ENCODE data around the gene PHF11. TPM values are rescaled to one million over a fixed set of nuclear protein-coding genes. Genes with fewer than 3 reads are reported as not detected.

The PHF11 gene
- total RNA-seq, 1 donor from 2014 or later, result 148 TPM

- DNase-seq (no peak), ATAC-seq (ENCODE audit: low read depth) (no peak)
- Mint-ChIP-seq H3K9me3 (no peaks in the 10 kb centered on the region), H3K27ac (no peak overlapping the region), H3K4me1 (peaks cover 43% of the 10 kb centered on the region), H3K36me3 (ENCODE audit: low read depth) (peaks cover 36% of the 10 kb centered on the region), H3K4me3 (no peak overlapping the region), H3K27me3 (no peaks in the 10 kb centered on the region)
- ChIA-PET CTCF (no interaction called here), POLR2A (interaction anchor here (3.6 kb wide), 1 partner anchor 9 kb away, joined by 30 read pairs; the partner anchor contains the start of genes CAB39L and SETDB2)
- intact Hi-C loops (cut with micrococcal nuclease), result no loop called here
- no peak for TF ChIP-seq CTCF (IDR thresholded peaks at IDR 0.05)
Observed at GRCh38 chr13:49452725-49453457, 42.9 kb upstream of the PHF11 start.

- Mint-ChIP-seq H3K36me3 (ENCODE audit: low read depth) (peaks cover 42% of the 10 kb centered on the region), H3K4me1 (peaks cover 37% of the 10 kb centered on the region), H3K9me3 (no peaks in the 10 kb centered on the region), H3K27me3 (no peaks in the 10 kb centered on the region), H3K4me3 (no peak overlapping the region), H3K27ac (no peak overlapping the region)
- no peak for TF ChIP-seq CTCF (IDR thresholded peaks at IDR 0.05)
- intact Hi-C loops (cut with micrococcal nuclease), result no loop called here
- ChIA-PET POLR2A (interaction anchor here (3.6 kb wide), 1 partner anchor 9 kb away, joined by 30 read pairs; the partner anchor contains the start of genes CAB39L and SETDB2), CTCF (no interaction called here)
- ATAC-seq (ENCODE audit: low read depth) (no peak), DNase-seq (no peak)
Observed at GRCh38 chr13:49453465-49453864, 42.3 kb upstream of the PHF11 start.

- peaks cover 27% of the 10 kb centered on the region for H3K4me1 Mint-ChIP-seq
- ChIA-PET CTCF (interaction anchor here (1.2 kb wide), 1 partner anchor 152 kb away, joined by 3 read pairs; no protein-coding TSS in a partner anchor), POLR2A (interaction anchor here (0.7 to 3.6 kb wide), 4 partner anchors 8 to 41 kb away, joined by 3 to 30 read pairs (median 4); partner anchors contain the start of genes CAB39L, PHF11 and SETDB2)
- DNase-seq, result no peak
- peaks cover 35% of the 10 kb centered on the region for H3K36me3 Mint-ChIP-seq (ENCODE audit: low read depth)
- no peaks in the 10 kb centered on the region for H3K9me3 Mint-ChIP-seq
- H3K4me3 Mint-ChIP-seq, result no peak overlapping the region
- H3K27me3 Mint-ChIP-seq, result no peaks in the 10 kb centered on the region
- intact Hi-C loops (cut with micrococcal nuclease), result no loop called here
- TF ChIP-seq CTCF (IDR thresholded peaks at IDR 0.05), result no peak
- peak overlapping the region; percentile 59 for H3K27ac Mint-ChIP-seq
- ATAC-seq (ENCODE audit: low read depth), result peak; percentile 78
Observed at GRCh38 chr13:49454388-49455006, 41.3 kb upstream of the PHF11 start.

GRCh38 chr13:49455007-49455398 lies 40.8 kb upstream of the PHF11 start:
- no peaks in the 10 kb centered on the region for H3K27me3 Mint-ChIP-seq
- peak overlapping the region; percentile 41 for H3K27ac Mint-ChIP-seq
- peaks cover 33% of the 10 kb centered on the region for H3K36me3 Mint-ChIP-seq (ENCODE audit: low read depth)
- TF ChIP-seq CTCF (IDR thresholded peaks at IDR 0.05), result no peak
- peaks cover 22% of the 10 kb centered on the region for H3K4me1 Mint-ChIP-seq
- ChIA-PET POLR2A (interaction anchor here (0.7 to 3.6 kb wide), 4 partner anchors 8 to 41 kb away, joined by 3 to 30 read pairs (median 4); partner anchors contain the start of genes CAB39L, PHF11 and SETDB2), CTCF (interaction anchor here (1.2 kb wide), 1 partner anchor 152 kb away, joined by 3 read pairs; no protein-coding TSS in a partner anchor)
- DNase-seq (no peak), ATAC-seq (ENCODE audit: low read depth) (peak; percentile 34)
- H3K9me3 Mint-ChIP-seq, result no peaks in the 10 kb centered on the region
- intact Hi-C loops (cut with micrococcal nuclease), result no loop called here
- H3K4me3 Mint-ChIP-seq, result no peak overlapping the region

GRCh38 chr13:49456156-49456555 lies 39.6 kb upstream of the PHF11 start:
- TF ChIP-seq CTCF (IDR thresholded peaks at IDR 0.05), result no peak
- H3K4me1 Mint-ChIP-seq, result peaks cover 15% of the 10 kb centered on the region
- H3K27me3 Mint-ChIP-seq, result no peaks in the 10 kb centered on the region
- no peak for ATAC-seq (ENCODE audit: low read depth)
- DNase-seq, result no peak
- peaks cover 37% of the 10 kb centered on the region for H3K36me3 Mint-ChIP-seq (ENCODE audit: low read depth)
- H3K9me3 Mint-ChIP-seq, result no peaks in the 10 kb centered on the region
- no peak overlapping the region for H3K27ac Mint-ChIP-seq
- ChIA-PET CTCF (no interaction called here), POLR2A (no interaction called here)
- no peak overlapping the region for H3K4me3 Mint-ChIP-seq
- intact Hi-C loops (cut with micrococcal nuclease), result no loop called here
